ENCODE data around the gene DNLZ.
A peak's percentile ranks its signal among the peaks of the same experiment; 100 is the strongest.

Gene DNLZ

DNA sequence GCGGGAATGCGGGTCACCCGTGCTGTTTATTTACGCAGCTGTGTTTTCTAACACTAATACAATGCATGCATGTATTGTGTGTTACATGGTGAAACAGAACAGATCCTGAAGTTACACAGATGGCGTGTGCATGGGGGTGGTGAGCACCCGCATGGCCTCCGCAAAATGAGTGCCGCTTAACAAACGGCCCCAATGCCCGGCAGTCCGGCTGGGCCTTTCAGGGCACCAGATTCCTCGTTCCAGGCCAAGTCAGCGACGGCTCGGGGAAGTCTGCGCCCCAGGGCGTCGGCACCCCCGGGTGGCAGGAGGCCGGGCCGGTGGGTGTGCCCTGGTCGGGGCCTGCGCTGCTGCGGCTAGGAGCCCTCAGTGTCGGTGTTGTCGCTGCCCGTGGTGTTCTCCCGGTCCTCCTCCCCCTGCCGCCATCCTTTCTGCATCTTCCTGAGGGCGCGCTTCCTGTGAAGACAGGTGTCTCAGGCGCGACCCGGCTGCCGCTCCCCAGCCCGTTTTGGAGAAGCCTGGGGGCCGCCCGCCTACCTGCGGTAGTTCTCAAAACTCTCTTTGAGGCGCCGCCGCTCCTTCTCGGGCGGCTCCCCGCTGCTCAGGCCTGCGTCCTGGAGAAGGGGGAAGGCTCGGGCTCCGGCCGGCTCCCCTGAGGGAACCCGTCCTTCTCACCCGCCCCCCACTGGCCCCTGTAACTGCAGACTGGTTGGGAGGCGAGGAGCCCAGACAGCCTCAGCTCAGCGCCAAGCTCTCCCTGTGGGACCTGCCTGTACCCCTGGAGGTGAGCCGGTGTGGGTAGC lies 605 bp upstream of the DNLZ start:
- H3K27me3 ChIP-seq (ENCODE audit: insufficient read depth, low read length, poor library complexity), result no peaks in the 10 kb centered on the region
- no peak overlapping the region for H2BK15ac ChIP-seq (replicated peaks; ENCODE audit: low read depth)
- H3K4me1 ChIP-seq (ENCODE audit: control insufficient read depth, low read depth, low read length), result peaks cover 2% of the 10 kb centered on the region
- H2AK5ac ChIP-seq (ENCODE audit: low read length), result peak overlapping the region; percentile 58
- no peak overlapping the region for H3K4me2 ChIP-seq (ENCODE audit: low read length)
- no peak overlapping the region for H3K4me3 ChIP-seq (ENCODE audit: low read length)
- no peak overlapping the region for H2BK120ac ChIP-seq (ENCODE audit: low read depth, low read length)
- H3K79me2 ChIP-seq (ENCODE audit: control insufficient read depth, insufficient read depth, low read length), result no peaks in the 10 kb centered on the region
- H3K56ac ChIP-seq (ENCODE audit: low read length), result peak overlapping the region; percentile 37
- no peak overlapping the region for H4K5ac ChIP-seq (ENCODE audit: low read length)
- H3K18ac ChIP-seq (ENCODE audit: low read length), result no peak overlapping the region
- peaks cover 3% of the 10 kb centered on the region for H3K79me1 ChIP-seq (ENCODE audit: low read length)
- peak overlapping the region; percentile 66 for H3K23ac ChIP-seq (ENCODE audit: low read length)
- H3K9ac ChIP-seq (ENCODE audit: low read length), result peak overlapping the region; percentile 22
- no CpG with 5 or more reads among the region's 54 CpGs for WGBS (ENCODE audit: extremely low coverage, insufficient coverage, low lambda C conversion rate)
- no peak overlapping the region for H4K8ac ChIP-seq (ENCODE audit: low read depth, low read length)
- H3K27ac ChIP-seq (ENCODE audit: low read depth, low read length), result no peak overlapping the region
- H3K36me3 ChIP-seq (ENCODE audit: control insufficient read depth, insufficient read depth, low read length), result no peaks in the 10 kb centered on the region
- DNase-seq, result no peak
- H2BK5ac ChIP-seq (ENCODE audit: low read length), result no peak overlapping the region
- no peak overlapping the region for H3K4ac ChIP-seq (ENCODE audit: low read depth, low read length)

DNA sequence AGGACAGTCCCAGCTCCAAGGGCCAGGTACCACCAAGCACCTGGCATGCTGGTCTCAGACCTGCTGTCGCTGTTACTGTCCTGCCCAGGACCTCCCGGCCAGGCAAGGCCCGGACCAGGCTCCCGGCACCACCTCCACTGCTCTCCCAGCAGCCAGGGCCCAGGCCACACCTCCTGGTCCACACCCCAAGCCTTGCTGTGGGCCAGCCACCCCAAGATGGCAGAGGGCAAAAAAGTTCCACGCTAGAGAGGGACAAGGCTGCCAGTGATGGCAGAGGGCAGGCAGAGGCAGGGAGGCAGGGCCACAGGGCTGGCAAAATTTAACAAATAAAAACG lies 1.1 kb downstream of the DNLZ start:
- Histone ChIP-seq H3K79me1 (ENCODE audit: low read length) (peaks cover 3% of the 10 kb centered on the region), H3K27ac (ENCODE audit: low read depth, low read length) (no peak overlapping the region), H3K36me3 (ENCODE audit: control insufficient read depth, insufficient read depth, low read length) (no peaks in the 10 kb centered on the region), H3K4me1 (ENCODE audit: control insufficient read depth, low read depth, low read length) (peaks cover 2% of the 10 kb centered on the region), H3K56ac (ENCODE audit: low read length) (no peak overlapping the region), H3K79me2 (ENCODE audit: control insufficient read depth, insufficient read depth, low read length) (no peaks in the 10 kb centered on the region), H4K8ac (ENCODE audit: low read depth, low read length) (no peak overlapping the region), H4K5ac (ENCODE audit: low read length) (no peak overlapping the region), H3K18ac (ENCODE audit: low read length) (no peak overlapping the region), H2BK120ac (ENCODE audit: low read depth, low read length) (no peak overlapping the region), H3K9ac (ENCODE audit: low read length) (no peak overlapping the region), H3K4ac (ENCODE audit: low read depth, low read length) (no peak overlapping the region), H2BK5ac (ENCODE audit: low read length) (no peak overlapping the region), H3K23ac (ENCODE audit: low read length) (no peak overlapping the region), H2AK5ac (ENCODE audit: low read length) (no peak overlapping the region), H3K4me2 (ENCODE audit: low read length) (no peak overlapping the region), H3K4me3 (ENCODE audit: low read length) (no peak overlapping the region), H3K27me3 (ENCODE audit: insufficient read depth, low read length, poor library complexity) (no peaks in the 10 kb centered on the region), H2BK15ac (replicated peaks; ENCODE audit: low read depth) (no peak overlapping the region)
- no peak for DNase-seq
- no CpG with 5 or more reads among the region's 6 CpGs for WGBS (ENCODE audit: extremely low coverage, insufficient coverage, low lambda C conversion rate)

- no peak overlapping the region for H4K8ac ChIP-seq (ENCODE audit: low read depth, low read length)
- H3K27me3 ChIP-seq (ENCODE audit: insufficient read depth, low read length, poor library complexity), result no peaks in the 10 kb centered on the region
- no peak overlapping the region for H3K56ac ChIP-seq (ENCODE audit: low read length)
- no peak overlapping the region for H3K4me3 ChIP-seq (ENCODE audit: low read length)
- peaks cover 3% of the 10 kb centered on the region for H3K79me1 ChIP-seq (ENCODE audit: low read length)
- no peak overlapping the region for H3K4me2 ChIP-seq (ENCODE audit: low read length)
- H3K4me1 ChIP-seq (ENCODE audit: control insufficient read depth, low read depth, low read length), result peaks cover 2% of the 10 kb centered on the region
- H3K36me3 ChIP-seq (ENCODE audit: control insufficient read depth, insufficient read depth, low read length), result no peaks in the 10 kb centered on the region
- no peak overlapping the region for H3K18ac ChIP-seq (ENCODE audit: low read length)
- no peak for DNase-seq
- no peak overlapping the region for H2BK120ac ChIP-seq (ENCODE audit: low read depth, low read length)
- H4K5ac ChIP-seq (ENCODE audit: low read length), result no peak overlapping the region
- H3K27ac ChIP-seq (ENCODE audit: low read depth, low read length), result no peak overlapping the region
- H3K9ac ChIP-seq (ENCODE audit: low read length), result no peak overlapping the region
- H2AK5ac ChIP-seq (ENCODE audit: low read length), result no peak overlapping the region
- H3K79me2 ChIP-seq (ENCODE audit: control insufficient read depth, insufficient read depth, low read length), result no peaks in the 10 kb centered on the region
- no peak overlapping the region for H2BK15ac ChIP-seq (replicated peaks; ENCODE audit: low read depth)
- H3K4ac ChIP-seq (ENCODE audit: low read depth, low read length), result no peak overlapping the region
- WGBS (ENCODE audit: extremely low coverage, insufficient coverage, low lambda C conversion rate), result no CpG with 5 or more reads among the region's 26 CpGs
- H2BK5ac ChIP-seq (ENCODE audit: low read length), result no peak overlapping the region
- H3K23ac ChIP-seq (ENCODE audit: low read length), result no peak overlapping the region
Observed at GRCh38 chr9:136361754-136362449, 1.6 kb downstream of the DNLZ start.

DNA sequence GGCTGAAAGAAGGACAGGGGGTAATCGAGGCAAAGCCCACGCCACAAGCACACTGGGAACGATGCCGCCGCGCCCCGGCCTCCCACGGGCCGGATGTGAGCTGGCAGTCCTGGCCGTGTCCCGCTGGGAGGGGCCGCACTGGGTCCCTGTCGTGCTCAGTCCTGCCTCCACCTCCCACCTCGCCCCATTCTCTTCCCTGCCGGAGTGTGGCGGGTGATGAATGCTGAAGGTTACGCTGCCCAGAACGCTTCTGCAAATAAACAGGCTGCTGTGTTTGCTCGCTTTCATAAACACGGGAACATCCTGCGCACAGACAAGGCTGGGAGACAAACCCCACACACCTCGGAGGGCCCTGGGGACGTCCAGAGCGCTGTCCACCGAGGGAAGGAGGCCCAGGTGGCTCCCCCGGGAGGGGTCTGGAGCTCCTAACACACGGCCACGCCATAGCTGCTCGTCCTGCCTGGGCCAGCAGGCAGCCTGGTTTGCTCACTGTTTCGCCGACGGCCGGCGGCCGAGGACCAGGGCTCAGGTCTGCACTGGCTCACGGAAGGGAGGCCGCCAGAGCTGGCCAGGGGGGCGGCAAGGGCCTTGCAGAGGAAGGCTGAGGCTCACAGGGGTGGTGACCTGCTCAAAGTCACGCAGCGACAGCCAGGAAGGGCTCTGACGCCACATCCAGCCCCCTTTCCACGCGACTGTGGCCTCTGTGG lies 2.3 kb downstream of the DNLZ start:
- no peak overlapping the region for H3K4me2 ChIP-seq (ENCODE audit: low read length)
- no CpG with 5 or more reads among the region's 43 CpGs for WGBS (ENCODE audit: extremely low coverage, insufficient coverage, low lambda C conversion rate)
- no peak overlapping the region for H2BK5ac ChIP-seq (ENCODE audit: low read length)
- H3K18ac ChIP-seq (ENCODE audit: low read length), result no peak overlapping the region
- H4K5ac ChIP-seq (ENCODE audit: low read length), result no peak overlapping the region
- no peak for DNase-seq
- no peaks in the 10 kb centered on the region for H3K36me3 ChIP-seq (ENCODE audit: control insufficient read depth, insufficient read depth, low read length)
- H3K9ac ChIP-seq (ENCODE audit: low read length), result no peak overlapping the region
- no peak overlapping the region for H3K27ac ChIP-seq (ENCODE audit: low read depth, low read length)
- H2BK120ac ChIP-seq (ENCODE audit: low read depth, low read length), result no peak overlapping the region
- H3K4ac ChIP-seq (ENCODE audit: low read depth, low read length), result no peak overlapping the region
- no peaks in the 10 kb centered on the region for H3K27me3 ChIP-seq (ENCODE audit: insufficient read depth, low read length, poor library complexity)
- H3K23ac ChIP-seq (ENCODE audit: low read length), result no peak overlapping the region
- H3K79me1 ChIP-seq (ENCODE audit: low read length), result peaks cover 3% of the 10 kb centered on the region
- no peaks in the 10 kb centered on the region for H3K79me2 ChIP-seq (ENCODE audit: control insufficient read depth, insufficient read depth, low read length)
- H2AK5ac ChIP-seq (ENCODE audit: low read length), result no peak overlapping the region
- H2BK15ac ChIP-seq (replicated peaks; ENCODE audit: low read depth), result no peak overlapping the region
- no peak overlapping the region for H3K4me3 ChIP-seq (ENCODE audit: low read length)
- H3K4me1 ChIP-seq (ENCODE audit: control insufficient read depth, low read depth, low read length), result peaks cover 2% of the 10 kb centered on the region
- H4K8ac ChIP-seq (ENCODE audit: low read depth, low read length), result no peak overlapping the region
- no peak overlapping the region for H3K56ac ChIP-seq (ENCODE audit: low read length)

GRCh38 chr9:136359774-136360718 lies 3.5 kb downstream of the DNLZ start:
- Histone ChIP-seq H3K27ac (ENCODE audit: low read depth, low read length) (no peak overlapping the region), H2AK5ac (ENCODE audit: low read length) (no peak overlapping the region), H4K8ac (ENCODE audit: low read depth, low read length) (no peak overlapping the region), H2BK5ac (ENCODE audit: low read length) (no peak overlapping the region), H3K79me2 (ENCODE audit: control insufficient read depth, insufficient read depth, low read length) (no peaks in the 10 kb centered on the region), H3K4me1 (ENCODE audit: control insufficient read depth, low read depth, low read length) (peaks cover 2% of the 10 kb centered on the region), H3K4ac (ENCODE audit: low read depth, low read length) (no peak overlapping the region), H3K79me1 (ENCODE audit: low read length) (peaks cover 3% of the 10 kb centered on the region), H3K9ac (ENCODE audit: low read length) (no peak overlapping the region), H3K27me3 (ENCODE audit: insufficient read depth, low read length, poor library complexity) (no peaks in the 10 kb centered on the region), H3K23ac (ENCODE audit: low read length) (no peak overlapping the region), H2BK15ac (replicated peaks; ENCODE audit: low read depth) (no peak overlapping the region), H4K5ac (ENCODE audit: low read length) (no peak overlapping the region), H2BK120ac (ENCODE audit: low read depth, low read length) (no peak overlapping the region), H3K4me3 (ENCODE audit: low read length) (no peak overlapping the region), H3K18ac (ENCODE audit: low read length) (no peak overlapping the region), H3K56ac (ENCODE audit: low read length) (no peak overlapping the region), H3K36me3 (ENCODE audit: control insufficient read depth, insufficient read depth, low read length) (no peaks in the 10 kb centered on the region), H3K4me2 (ENCODE audit: low read length) (no peak overlapping the region)
- no peak for DNase-seq
- WGBS (ENCODE audit: extremely low coverage, insufficient coverage, low lambda C conversion rate), result no CpG with 5 or more reads among the region's 38 CpGs

Measured in mesendoderm (in vitro differentiated cells).